CD4-positive, alpha-beta T cell (primary cell): ENCODE measurements around the gene P3H1. TPM values are rescaled to one million over a fixed set of nuclear protein-coding genes. Genes with fewer than 3 reads are reported as not detected.

Experiments used
- ATAC-seq: fragments of 200-7000 bp; cut with Tn5 transposase; one replicate; pipeline ENCODE4 v1.10.0; 2022; ENCODE audit warnings: mild to moderate bottlenecking; ENCODE audit not compliant: poor library complexity
- CTCF ChIA-PET: fragments of 350-600 bp; sonication (Branson Sonifier 250); formaldehyde crosslinking; loops from one replicate; lab custom pipeline; 2021; ENCODE audit warnings: antibody characterized with exemption, inconsistent platforms; lab: Charles Lee
- POLR2A ChIA-PET: fragments of 350-600 bp; sonication (Branson Sonifier 250); formaldehyde crosslinking; loops from one replicate; lab custom pipeline; 2021; ENCODE audit warnings: antibody characterized with exemption, inconsistent platforms; lab: Charles Lee
- DNase-seq, 14 experiments: peaks; one replicate each; pipeline ENCODE4 v3.0.0-alpha.2; 2013 to 2020; ENCODE audit warnings: mixed read lengths in 2 of 14
- H3K27ac ChIP-seq, 2 donors: one replicate each; pipeline versions ENCODE4 v1.5.1 to v1.7.0; 2013; ENCODE audit warnings: low read length in 2 of 2, low read depth in 1 of 2, mild to moderate bottlenecking in 1 of 2
- H3K27me3 ChIP-seq, 2 experiments: 1 replicate in 1 of 2; 2 replicates in 1 of 2; pipeline versions ENCODE4 v1.6.1 to v1.7.0; 2013; ENCODE audit warnings: low read length in 2 of 2, control low read depth in 1 of 2, mild to moderate bottlenecking in 1 of 2, moderate library complexity in 1 of 2; ENCODE audit not compliant: insufficient read depth in 2 of 2, control insufficient read depth in 1 of 2
- H3K36me3 ChIP-seq: one replicate; pipeline ENCODE4 v1.6.1; 2013; ENCODE audit warnings: low read length, control low read depth; ENCODE audit not compliant: insufficient read depth
- H3K4me1 ChIP-seq: one replicate; pipeline ENCODE4 v1.6.1; 2013; ENCODE audit warnings: low read length, control low read depth; ENCODE audit not compliant: insufficient read depth
- H3K4me3 ChIP-seq: one replicate; pipeline ENCODE4 v1.5.1; 2013; ENCODE audit warnings: mild to moderate bottlenecking, low read length, moderate library complexity
- H3K9me3 ChIP-seq, 2 experiments: 1 replicate in 1 of 2; 2 replicates in 1 of 2; pipeline versions ENCODE4 v1.6.1 to v1.7.0; 2013; ENCODE audit warnings: low read length in 2 of 2, mild to moderate bottlenecking in 2 of 2, control low read depth in 1 of 2, moderate library complexity in 1 of 2; ENCODE audit not compliant: control insufficient read depth in 1 of 2, insufficient read depth in 1 of 2
- H3K27ac Mint-ChIP-seq: one replicate; pipeline ENCODE4 v1.8.0; 2020; ENCODE audit warnings: mixed read lengths
- H3K27me3 Mint-ChIP-seq: one replicate; pipeline ENCODE4 v1.8.0; 2021; ENCODE audit warnings: mixed read lengths
- H3K36me3 Mint-ChIP-seq: one replicate; pipeline ENCODE4 v1.8.0; 2021; ENCODE audit warnings: low read depth, mixed read lengths
- H3K4me1 Mint-ChIP-seq: one replicate; pipeline ENCODE4 v1.8.0; 2021; ENCODE audit warnings: low read depth, mixed read lengths
- H3K4me3 Mint-ChIP-seq: one replicate; pipeline ENCODE4 v1.8.0; 2020; ENCODE audit warnings: mild to moderate bottlenecking, mixed read lengths
- H3K9me3 Mint-ChIP-seq: one replicate; pipeline ENCODE4 v1.8.0; 2020; ENCODE audit warnings: mixed read lengths
- CTCF ChIP-seq: fragments of 200-600 bp; IDR thresholded peaks from one replicate; pipeline ENCODE4 v1.8.0; 2022; ENCODE audit warnings: antibody characterized with exemption, mild to moderate bottlenecking
- intact Hi-C, 2 experiments: fragments of 100-400 bp; cut with DNase I in 1 of 2; cut with micrococcal nuclease in 1 of 2; formaldehyde crosslinking; loops; one replicate each; pipeline versions ENCODE4 v1.15.1 to v1.9.0; 2023 to 2025; cut with DNase I, micrococcal nuclease
- total RNA-seq, 174 experiments: library from RNA in 2 of 174; stranded (reverse) in 2 of 174; gene quantifications; one replicate each; pipeline ENCODE4 v1.2.3 and lab custom pipeline; 2021 to 2026

Gene P3H1
- total RNA-seq, 2 experiments from 2014 or later, result 17.6 to 20.9 TPM

DNA sequence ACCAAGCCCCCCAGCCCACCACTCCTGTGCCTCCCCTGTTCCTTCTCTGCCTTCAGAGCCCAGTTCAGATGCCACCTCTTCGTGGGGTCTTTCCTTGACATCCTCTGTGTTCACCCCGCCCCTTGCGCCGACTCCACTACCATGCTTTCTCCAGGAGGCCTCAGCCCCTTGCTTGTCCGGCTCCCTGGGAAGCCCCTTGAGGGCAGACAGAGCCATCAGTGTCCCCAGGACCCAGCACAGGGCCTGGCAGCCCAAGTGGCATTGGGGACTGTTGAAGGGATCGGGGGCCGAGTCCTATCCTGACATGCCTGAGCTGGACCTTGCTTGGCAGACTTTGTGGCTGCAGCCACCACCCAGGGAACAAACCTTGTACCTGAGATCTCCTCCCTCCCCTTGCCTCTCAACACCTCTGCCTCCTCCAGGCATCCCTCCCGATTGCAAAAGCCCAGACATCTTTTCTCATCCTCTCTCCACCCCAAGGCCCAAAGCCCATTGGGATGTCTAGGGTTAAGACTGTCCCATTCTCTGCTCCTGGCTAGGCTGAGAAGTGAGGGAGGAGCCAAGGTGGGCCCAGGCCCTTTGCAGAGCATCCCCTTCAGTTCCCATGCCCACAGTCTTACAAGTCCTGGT is 30.1 kb downstream of the P3H1 start:
- CTCF ChIA-PET, result no interaction called here

DNA sequence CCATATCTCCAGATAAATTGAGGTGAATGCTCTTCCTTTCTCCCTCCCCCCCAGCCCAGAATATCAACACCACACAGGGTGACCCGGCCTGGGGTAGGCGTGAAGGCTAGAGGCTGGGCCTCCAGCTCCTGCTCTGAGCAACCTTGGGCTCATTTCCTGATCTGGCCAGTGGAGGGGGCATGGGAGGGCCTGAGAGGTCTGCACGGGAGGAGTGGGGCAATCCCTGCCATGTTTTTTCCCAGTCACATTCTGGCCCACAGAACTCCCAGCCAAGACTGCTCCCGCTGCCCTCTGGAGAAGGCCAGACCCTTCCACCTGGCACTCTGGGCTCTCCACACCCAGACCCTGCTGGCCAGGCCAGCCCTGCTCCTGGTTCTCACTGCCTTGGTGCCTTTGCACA is 30.7 kb downstream of the P3H1 start:
- Mint-ChIP-seq H3K9me3 (no peaks in the 10 kb centered on the region), H3K36me3 (no peaks in the 10 kb centered on the region), H3K4me1 (peaks cover 9% of the 10 kb centered on the region), H3K27ac (no peak overlapping the region), H3K27me3 (no peaks in the 10 kb centered on the region), H3K4me3 (no peak overlapping the region)
- Histone ChIP-seq H3K4me1 (peaks cover 7% of the 10 kb centered on the region), H3K27ac (no peak overlapping the region), H3K36me3 (no peaks in the 10 kb centered on the region), H3K27me3 (no peaks in the 10 kb centered on the region), H3K4me3 (no peak overlapping the region), H3K9me3 (no peaks in the 10 kb centered on the region)
- ChIA-PET POLR2A (no interaction called here), CTCF (no interaction called here)
- DNase-seq, result no peak
- no peak for TF ChIP-seq CTCF
- intact Hi-C loops, result no loop called here
- ATAC-seq, result no peak

More for the DNA sequence above, 30.1 kb downstream of the P3H1 start:
- H3K4me1 Mint-ChIP-seq, result peaks cover 9% of the 10 kb centered on the region
- H3K36me3 ChIP-seq, result no peaks in the 10 kb centered on the region
- H3K27me3 Mint-ChIP-seq, result no peaks in the 10 kb centered on the region
- intact Hi-C loops, result no loop called here
- H3K4me3 Mint-ChIP-seq, result no peak overlapping the region
- H3K27me3 ChIP-seq, result no peaks in the 10 kb centered on the region
- TF ChIP-seq CTCF, result no peak
- H3K36me3 Mint-ChIP-seq, result no peaks in the 10 kb centered on the region
- DNase-seq (no peak), ATAC-seq (no peak)
- peaks cover 7% of the 10 kb centered on the region for H3K4me1 ChIP-seq
- H3K9me3 Mint-ChIP-seq, result no peaks in the 10 kb centered on the region
- H3K27ac ChIP-seq, result no peak overlapping the region
- POLR2A ChIA-PET, result no interaction called here
- no peak overlapping the region for H3K4me3 ChIP-seq
- no peaks in the 10 kb centered on the region for H3K9me3 ChIP-seq
- no peak overlapping the region for H3K27ac Mint-ChIP-seq

GRCh38 chr1:42735477-42736105 is 31.2 kb downstream of the P3H1 start:
- ChIA-PET CTCF (no interaction called here), POLR2A (no interaction called here)
- Histone ChIP-seq H3K4me3 (no peak overlapping the region), H3K27ac (no peak overlapping the region), H3K9me3 (no peaks in the 10 kb centered on the region), H3K36me3 (no peaks in the 10 kb centered on the region), H3K27me3 (no peaks in the 10 kb centered on the region), H3K4me1 (peaks cover 7% of the 10 kb centered on the region)
- no peaks in the 10 kb centered on the region for H3K36me3 Mint-ChIP-seq
- H3K4me3 Mint-ChIP-seq, result no peak overlapping the region
- intact Hi-C loops, result no loop called here
- no peak for TF ChIP-seq CTCF
- H3K27me3 Mint-ChIP-seq, result no peaks in the 10 kb centered on the region
- H3K4me1 Mint-ChIP-seq, result peaks cover 9% of the 10 kb centered on the region
- DNase-seq, result no peak
- ATAC-seq, result no peak
- H3K9me3 Mint-ChIP-seq, result no peaks in the 10 kb centered on the region
- H3K27ac Mint-ChIP-seq, result no peak overlapping the region
